Osteocyte (in vitro differentiated cells): ENCODE measurements around the gene MAPK1. TPM values are rescaled to one million over a fixed set of nuclear protein-coding genes. Genes with fewer than 3 reads are reported as not detected.
"Not testable (repeated sequence)": the region's sequence is repeated elsewhere in the genome, so short reads cannot be mapped to it uniquely, and the experiment has no call there.

Experiments
- DNase-seq: peaks from one replicate; pipeline ENCODE4 v3.0.0; 2021; ENCODE audit warnings: mixed read lengths; ENCODE audit not compliant: unreplicated experiment; ENCODE audit errors: extremely low spot score
- H3K27ac Mint-ChIP-seq: one replicate; pipeline ENCODE4 v1.8.0; 2021; ENCODE audit warnings: mild to moderate bottlenecking, mixed read lengths; ENCODE audit not compliant: unreplicated experiment
- H3K27me3 Mint-ChIP-seq: one replicate; pipeline ENCODE4 v1.8.0; 2021; ENCODE audit warnings: mixed read lengths; ENCODE audit not compliant: unreplicated experiment
- H3K36me3 Mint-ChIP-seq: one replicate; pipeline ENCODE4 v1.8.0; 2021; ENCODE audit warnings: mixed read lengths; ENCODE audit not compliant: unreplicated experiment
- H3K4me1 Mint-ChIP-seq: one replicate; pipeline ENCODE4 v1.8.0; 2021; ENCODE audit warnings: mixed read lengths; ENCODE audit not compliant: unreplicated experiment
- H3K4me3 Mint-ChIP-seq: one replicate; pipeline ENCODE4 v1.8.0; 2021; ENCODE audit warnings: mild to moderate bottlenecking, moderate library complexity, mixed read lengths; ENCODE audit not compliant: unreplicated experiment
- H3K9me3 Mint-ChIP-seq: one replicate; pipeline ENCODE4 v1.8.0; 2021; ENCODE audit warnings: mixed read lengths; ENCODE audit not compliant: unreplicated experiment
- total RNA-seq: library from RNA; stranded (reverse); gene quantifications from 2 replicates; pipeline ENCODE4 v1.2.1, GENCODE V29; 2021
- TF ChIP-seq, protein P1 (sequence below): fragments of 200-600 bp; sonication (generic); IDR thresholded peaks from 2 replicates; pipeline ENCODE4 v1.5.0; 2021; ENCODE audit warnings: antibody characterized with exemption, mild to moderate bottlenecking, moderate library complexity

The MAPK1 gene
- total RNA-seq, 1 donor from 2014 or later: 159 TPM

DNA sequence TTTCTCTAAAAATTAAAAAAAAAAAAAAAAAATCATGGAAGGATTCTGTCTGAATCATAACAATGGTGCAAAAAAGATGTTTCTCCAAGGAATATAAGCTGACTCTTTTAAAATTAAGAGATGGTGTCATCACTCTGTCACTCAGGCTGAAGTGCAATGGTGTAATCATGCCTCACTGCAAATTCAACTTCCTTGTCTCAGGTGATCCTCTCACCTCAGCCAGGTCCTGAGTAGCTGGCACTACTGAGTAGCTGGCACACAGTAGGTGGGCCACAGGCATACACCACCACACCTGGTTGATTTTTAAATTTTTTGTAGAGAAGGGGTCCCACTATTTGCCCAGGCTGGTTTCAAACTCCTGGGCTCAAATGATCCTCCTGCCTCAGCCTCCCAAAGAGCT lies 77.1 kb downstream of the MAPK1 start:
- no peak for DNase-seq
- Mint-ChIP-seq H3K27me3 (no peaks in the 10 kb centered on the region), H3K9me3 (no peaks in the 10 kb centered on the region), H3K27ac (no peak overlapping the region), H3K4me3 (no peak overlapping the region), H3K4me1 (no peaks in the 10 kb centered on the region), H3K36me3 (peaks cover 23% of the 10 kb centered on the region)
- TF ChIP-seq, protein P1, sequence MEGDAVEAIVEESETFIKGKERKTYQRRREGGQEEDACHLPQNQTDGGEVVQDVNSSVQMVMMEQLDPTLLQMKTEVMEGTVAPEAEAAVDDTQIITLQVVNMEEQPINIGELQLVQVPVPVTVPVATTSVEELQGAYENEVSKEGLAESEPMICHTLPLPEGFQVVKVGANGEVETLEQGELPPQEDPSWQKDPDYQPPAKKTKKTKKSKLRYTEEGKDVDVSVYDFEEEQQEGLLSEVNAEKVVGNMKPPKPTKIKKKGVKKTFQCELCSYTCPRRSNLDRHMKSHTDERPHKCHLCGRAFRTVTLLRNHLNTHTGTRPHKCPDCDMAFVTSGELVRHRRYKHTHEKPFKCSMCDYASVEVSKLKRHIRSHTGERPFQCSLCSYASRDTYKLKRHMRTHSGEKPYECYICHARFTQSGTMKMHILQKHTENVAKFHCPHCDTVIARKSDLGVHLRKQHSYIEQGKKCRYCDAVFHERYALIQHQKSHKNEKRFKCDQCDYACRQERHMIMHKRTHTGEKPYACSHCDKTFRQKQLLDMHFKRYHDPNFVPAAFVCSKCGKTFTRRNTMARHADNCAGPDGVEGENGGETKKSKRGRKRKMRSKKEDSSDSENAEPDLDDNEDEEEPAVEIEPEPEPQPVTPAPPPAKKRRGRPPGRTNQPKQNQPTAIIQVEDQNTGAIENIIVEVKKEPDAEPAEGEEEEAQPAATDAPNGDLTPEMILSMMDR: no peak

DNA sequence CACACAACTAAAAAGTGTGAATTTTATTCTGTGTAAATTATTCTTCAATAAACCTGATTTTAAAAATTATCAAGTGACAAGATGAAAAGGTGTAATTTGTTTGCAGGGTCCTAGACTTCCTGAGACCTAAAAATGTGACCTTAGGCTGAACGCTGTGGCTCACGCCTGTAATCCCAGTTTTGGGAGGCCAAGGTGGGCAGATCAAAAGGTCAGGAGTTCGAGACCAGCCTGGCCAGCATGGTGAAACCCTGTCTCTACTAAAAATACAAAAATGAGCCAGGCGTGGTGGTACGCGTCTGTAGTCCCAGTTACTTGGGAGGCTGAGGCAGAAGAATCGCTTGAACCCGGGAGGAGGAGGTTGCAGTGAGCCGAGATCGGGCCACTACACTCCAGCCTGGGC lies 79.9 kb downstream of the MAPK1 start:
- DNase-seq, H3K4me3 Mint-ChIP-seq, H3K27me3 Mint-ChIP-seq, H3K9me3 Mint-ChIP-seq, H3K27ac Mint-ChIP-seq, H3K4me1 Mint-ChIP-seq: not testable (repeated sequence)
- H3K36me3 Mint-ChIP-seq: peaks cover 31% of the 10 kb centered on the region

DNA sequence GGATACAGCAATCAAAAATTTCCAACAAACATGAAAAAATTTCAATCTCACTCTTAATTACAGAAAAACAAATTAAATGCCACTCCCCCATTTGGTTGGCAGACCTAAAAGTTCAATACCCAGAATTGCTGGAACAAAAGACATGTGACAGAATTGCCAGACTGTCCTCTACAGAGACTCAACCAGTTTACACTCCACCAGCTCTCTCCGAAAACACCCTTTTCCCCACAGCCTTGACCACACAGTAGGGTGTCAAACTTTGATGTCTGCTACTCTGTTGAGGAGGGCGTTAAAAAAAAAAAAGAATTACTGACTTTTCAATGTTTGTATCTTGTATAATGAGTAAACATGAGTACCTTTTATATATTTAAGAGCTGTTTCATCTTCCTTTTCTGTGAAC lies 87.2 kb downstream of the MAPK1 start:
- no peak overlapping the region for H3K27ac Mint-ChIP-seq
- H3K27me3 Mint-ChIP-seq: no peaks in the 10 kb centered on the region
- H3K4me1 Mint-ChIP-seq: peaks cover 3% of the 10 kb centered on the region

DNA sequence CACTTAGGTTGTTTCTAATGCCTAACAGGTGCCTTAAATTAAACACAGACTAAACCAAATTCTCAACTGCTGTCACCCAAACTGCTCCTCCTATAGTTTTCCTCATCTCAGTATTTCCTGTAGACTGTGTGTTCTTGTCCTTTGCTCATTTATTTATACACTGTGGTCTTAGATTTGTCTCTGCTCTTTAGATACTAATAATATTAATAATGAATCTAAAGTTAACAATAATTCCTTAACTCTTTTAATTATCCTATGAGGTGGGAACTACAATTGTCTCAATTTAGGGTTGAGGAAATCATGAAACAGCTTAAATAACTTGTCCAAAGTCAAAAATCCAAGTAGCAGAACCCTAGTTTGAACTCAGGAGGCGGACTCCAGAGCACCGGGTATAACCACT lies 88.0 kb downstream of the MAPK1 start:
- peaks cover 17% of the 10 kb centered on the region for H3K36me3 Mint-ChIP-seq
- H3K27me3 Mint-ChIP-seq: no peaks in the 10 kb centered on the region
- H3K27ac Mint-ChIP-seq: no peak overlapping the region
- TF ChIP-seq, protein P1: no peak
- peaks cover 3% of the 10 kb centered on the region for H3K4me1 Mint-ChIP-seq
- H3K4me3 Mint-ChIP-seq: no peak overlapping the region
- DNase-seq: no peak
- no peaks in the 10 kb centered on the region for H3K9me3 Mint-ChIP-seq

More for the DNA sequence above, 87.2 kb downstream of the MAPK1 start:
- no peak overlapping the region for H3K4me3 Mint-ChIP-seq
- no peak for DNase-seq
- peaks cover 22% of the 10 kb centered on the region for H3K36me3 Mint-ChIP-seq
- H3K9me3 Mint-ChIP-seq: no peaks in the 10 kb centered on the region
- TF ChIP-seq, protein P1: no peak

DNA sequence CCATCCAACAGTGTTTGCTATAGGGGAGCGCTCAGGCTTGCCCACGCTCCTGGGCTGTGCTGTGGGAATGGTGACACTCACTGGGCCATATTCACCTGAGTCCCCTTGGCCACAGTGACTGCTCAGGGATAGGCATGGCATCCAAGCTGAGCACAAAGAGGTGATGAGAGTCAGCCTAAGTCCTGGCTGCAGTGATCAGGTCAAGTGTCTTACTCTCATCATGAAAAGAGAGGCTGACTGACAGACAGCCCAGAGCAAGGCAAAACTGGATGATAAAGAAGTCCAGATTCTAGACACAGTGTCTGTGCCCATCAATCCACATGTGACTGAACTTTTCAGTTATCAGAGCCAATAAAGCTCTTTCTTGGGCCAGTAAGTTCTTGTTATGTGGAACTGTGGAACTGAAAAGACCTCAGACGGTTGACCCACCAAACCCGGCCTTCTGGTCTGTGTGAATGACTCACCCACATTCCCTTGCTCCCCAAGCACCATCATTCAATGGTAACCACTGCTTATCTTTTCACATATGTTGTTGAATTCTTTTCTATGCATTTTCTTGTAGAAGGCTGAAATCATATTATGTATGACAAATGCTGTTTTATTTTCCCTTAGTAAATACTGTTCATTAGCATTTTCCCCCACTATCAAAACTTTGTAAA lies 88.6 kb downstream of the MAPK1 start:
- H3K4me1 Mint-ChIP-seq: peaks cover 3% of the 10 kb centered on the region
- H3K36me3 Mint-ChIP-seq: peaks cover 14% of the 10 kb centered on the region
- H3K27ac Mint-ChIP-seq: no peak overlapping the region
- DNase-seq: no peak
- no peaks in the 10 kb centered on the region for H3K27me3 Mint-ChIP-seq
- TF ChIP-seq, protein P1: no peak
- no peaks in the 10 kb centered on the region for H3K9me3 Mint-ChIP-seq
- H3K4me3 Mint-ChIP-seq: no peak overlapping the region

GRCh38 chr22:21771631-21771976 lies 95.8 kb downstream of the MAPK1 start:
- no peaks in the 10 kb centered on the region for H3K9me3 Mint-ChIP-seq
- H3K4me1 Mint-ChIP-seq: no peaks in the 10 kb centered on the region
- TF ChIP-seq, protein P1: no peak
- H3K27me3 Mint-ChIP-seq: no peaks in the 10 kb centered on the region
- no peak overlapping the region for H3K27ac Mint-ChIP-seq
- no peak for DNase-seq
- no peak overlapping the region for H3K4me3 Mint-ChIP-seq
- peaks cover 50% of the 10 kb centered on the region for H3K36me3 Mint-ChIP-seq
